WTC11 (cell line): Measurements from ENCODE around the gene KRTAP5-3. TPM values are rescaled to one million over a fixed set of nuclear protein-coding genes. Genes with fewer than 3 reads are reported as not detected.

Experiments
- ATAC-seq: fragments of 200-7000 bp; cut with Tn5 transposase; 2 replicates; pipeline ENCODE4 v1.10.0; 2021; ENCODE audit warnings: mild to moderate bottlenecking, moderate library complexity
- CTCF ChIA-PET: fragments of 300-600 bp; sonication (Branson Sonifier 250); formaldehyde crosslinking; loops from one replicate; lab custom pipeline; 2021; ENCODE audit warnings: antibody characterized with exemption; lab: Charles Lee
- POLR2A ChIA-PET: fragments of 350-600 bp; sonication (Branson Sonifier 250); formaldehyde crosslinking; loops from one replicate; lab custom pipeline; 2021; ENCODE audit warnings: antibody characterized with exemption; lab: Charles Lee
- DNase-seq: peaks from one replicate; pipeline ENCODE4 v3.0.0; 2021; ENCODE audit warnings: low spot score
- H3K27ac Mint-ChIP-seq: 2 replicates; pipeline ENCODE4 v1.8.0; 2021; ENCODE audit warnings: mixed read lengths
- H3K27me3 Mint-ChIP-seq: 2 replicates; pipeline ENCODE4 v1.8.0; 2021; ENCODE audit warnings: low read depth, mild to moderate bottlenecking, moderate library complexity, mixed read lengths
- H3K36me3 Mint-ChIP-seq: 2 replicates; pipeline ENCODE4 v1.8.0; 2021; ENCODE audit warnings: mixed read lengths
- H3K4me1 Mint-ChIP-seq: 2 replicates; pipeline ENCODE4 v1.8.0; 2022; ENCODE audit warnings: mixed read lengths
- H3K4me3 Mint-ChIP-seq: 2 replicates; pipeline ENCODE4 v1.8.0; 2021; ENCODE audit warnings: mild to moderate bottlenecking, moderate library complexity, mixed read lengths
- H3K9me3 Mint-ChIP-seq: 2 replicates; pipeline ENCODE4 v1.8.0; 2021; ENCODE audit warnings: mixed read lengths
- CDX4 ChIP-seq: fragments of 250-450 bp; sonication (Bioruptor Pico); IDR thresholded peaks from 2 replicates; pipeline ENCODE4 v1.9.0; 2021; ENCODE audit warnings: moderate library complexity, mild to moderate bottlenecking, inconsistent platforms, borderline replicate concordance
- CREB1 ChIP-seq: sonication (generic); formaldehyde crosslinking; IDR thresholded peaks from 2 replicates; pipeline ENCODE4 v1.8.0; 2023; ENCODE audit warnings: mild to moderate bottlenecking, missing genetic modification reagents
- EMX1 ChIP-seq: fragments of 250-450 bp; sonication (Bioruptor Pico); IDR thresholded peaks from 2 replicates; pipeline ENCODE4 v1.8.0; 2021; ENCODE audit warnings: mild to moderate bottlenecking
- GTF2I ChIP-seq: fragments of 250-450 bp; sonication (Bioruptor Pico); conservative IDR thresholded peaks from 2 replicates; pipeline ENCODE4 v1.4.0; 2021; ENCODE audit warnings: mild to moderate bottlenecking
- MXD4 ChIP-seq: fragments of 250-450 bp; sonication (Bioruptor Pico); IDR thresholded peaks from 2 replicates; pipeline ENCODE4 v1.8.0; 2021; ENCODE audit warnings: mild to moderate bottlenecking, moderate library complexity, borderline replicate concordance
- NFE2L1 ChIP-seq: sonication (generic); formaldehyde crosslinking; IDR thresholded peaks from 2 replicates; pipeline ENCODE4 v1.8.1; 2023; ENCODE audit warnings: missing genetic modification reagents
- PRRX2 ChIP-seq: fragments of 250-450 bp; sonication (Bioruptor Pico); IDR thresholded peaks from 2 replicates; pipeline ENCODE4 v1.8.0; 2021; ENCODE audit warnings: mild to moderate bottlenecking
- RORB ChIP-seq: fragments of 250-450 bp; sonication (Bioruptor Pico); IDR thresholded peaks from 2 replicates; pipeline ENCODE4 v1.9.0; 2021; ENCODE audit warnings: mild to moderate bottlenecking
- SOX15 ChIP-seq: fragments of 250-450 bp; sonication (Bioruptor Pico); IDR thresholded peaks from 2 replicates; pipeline ENCODE4 v1.9.0; 2021; ENCODE audit warnings: mild to moderate bottlenecking
- TEAD1 ChIP-seq: sonication (generic); formaldehyde crosslinking; IDR thresholded peaks from 2 replicates; pipeline ENCODE4 v1.8.0; 2022; ENCODE audit warnings: mild to moderate bottlenecking, missing genetic modification reagents
- TP53 ChIP-seq: sonication (generic); formaldehyde crosslinking; IDR thresholded peaks from 2 replicates; pipeline ENCODE4 v1.8.1; 2023; ENCODE audit warnings: mild to moderate bottlenecking, missing genetic modification reagents
- ZNF396 ChIP-seq: fragments of 250-450 bp; sonication (Bioruptor Pico); IDR thresholded peaks from 2 replicates; pipeline ENCODE4 v1.8.0; 2021; ENCODE audit warnings: mild to moderate bottlenecking, moderate library complexity, borderline replicate concordance
- ZNF416 ChIP-seq: fragments of 250-450 bp; sonication (Bioruptor Pico); IDR thresholded peaks from 2 replicates; pipeline ENCODE4 v1.9.0; 2021; ENCODE audit warnings: mild to moderate bottlenecking, inconsistent platforms
- ZNF671 ChIP-seq: fragments of 250-450 bp; sonication (Bioruptor Pico); IDR thresholded peaks from 2 replicates; pipeline ENCODE4 v1.8.0; 2021; ENCODE audit warnings: mild to moderate bottlenecking
- total RNA-seq: library from RNA; stranded (reverse); gene quantifications from 3 replicates; pipeline ENCODE4 v1.2.3, GENCODE V29; 2021
- TF ChIP-seq, protein P1 (sequence below): sonication (generic); formaldehyde crosslinking; IDR thresholded peaks from 2 replicates; pipeline ENCODE4 v1.8.1; 2023; ENCODE audit warnings: mild to moderate bottlenecking, missing genetic modification reagents
- TF ChIP-seq, protein P2 (sequence below): sonication (generic); formaldehyde crosslinking; IDR thresholded peaks from 2 replicates; pipeline ENCODE4 v1.8.1; 2023; ENCODE audit warnings: mild to moderate bottlenecking, missing genetic modification reagents, moderate library complexity
- TF ChIP-seq, protein P3 (sequence below): sonication (generic); formaldehyde crosslinking; IDR thresholded peaks from 2 replicates; pipeline ENCODE4 v1.8.1; 2022; ENCODE audit warnings: mild to moderate bottlenecking, missing genetic modification reagents, moderate library complexity, borderline replicate concordance

The KRTAP5-3 gene
- total RNA-seq, 1 experiment from 2014 or later, result not detected

GRCh38 chr11:1557904-1558774, 50.1 kb downstream of the KRTAP5-3 start:
- peaks cover 68% of the 10 kb centered on the region for H3K27me3 Mint-ChIP-seq
- H3K27ac Mint-ChIP-seq, result no peak overlapping the region
- H3K9me3 Mint-ChIP-seq, result no peaks in the 10 kb centered on the region
- no peak for DNase-seq
- CTCF ChIA-PET, result interaction anchor here (0.6 to 9.0 kb wide), 12 partner anchors 9 to 169 kb away, joined by 3 to 167 read pairs (median 4); partner anchors contain the start of genes BRSK2, DUSP8 and KRTAP5-5
- H3K36me3 Mint-ChIP-seq, result no peaks in the 10 kb centered on the region
- ATAC-seq, result no peak
- no peak overlapping the region for H3K4me3 Mint-ChIP-seq
- TF ChIP-seq PRRX2 (CRISPR knock-in tag) (no peak), ZNF416 (CRISPR knock-in tag) (no peak), SOX15 (CRISPR knock-in tag) (no peak), CREB1 (no peak), GTF2I (no peak), ZNF671 (CRISPR knock-in tag) (no peak), TP53 (CRISPR knock-in tag) (no peak), EMX1 (CRISPR knock-in tag) (no peak), ZNF396 (CRISPR knock-in tag) (no peak), NFE2L1 (CRISPR knock-in tag) (no peak), MXD4 (no peak), RORB (CRISPR knock-in tag) (no peak), TEAD1 (CRISPR knock-in tag) (no peak), CDX4 (CRISPR knock-in tag) (no peak)
- TF ChIP-seq, protein P1, sequence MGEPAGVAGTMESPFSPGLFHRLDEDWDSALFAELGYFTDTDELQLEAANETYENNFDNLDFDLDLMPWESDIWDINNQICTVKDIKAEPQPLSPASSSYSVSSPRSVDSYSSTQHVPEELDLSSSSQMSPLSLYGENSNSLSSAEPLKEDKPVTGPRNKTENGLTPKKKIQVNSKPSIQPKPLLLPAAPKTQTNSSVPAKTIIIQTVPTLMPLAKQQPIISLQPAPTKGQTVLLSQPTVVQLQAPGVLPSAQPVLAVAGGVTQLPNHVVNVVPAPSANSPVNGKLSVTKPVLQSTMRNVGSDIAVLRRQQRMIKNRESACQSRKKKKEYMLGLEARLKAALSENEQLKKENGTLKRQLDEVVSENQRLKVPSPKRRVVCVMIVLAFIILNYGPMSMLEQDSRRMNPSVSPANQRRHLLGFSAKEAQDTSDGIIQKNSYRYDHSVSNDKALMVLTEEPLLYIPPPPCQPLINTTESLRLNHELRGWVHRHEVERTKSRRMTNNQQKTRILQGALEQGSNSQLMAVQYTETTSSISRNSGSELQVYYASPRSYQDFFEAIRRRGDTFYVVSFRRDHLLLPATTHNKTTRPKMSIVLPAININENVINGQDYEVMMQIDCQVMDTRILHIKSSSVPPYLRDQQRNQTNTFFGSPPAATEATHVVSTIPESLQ (CRISPR knock-in tag), result no peak
- TF ChIP-seq, protein P2, sequence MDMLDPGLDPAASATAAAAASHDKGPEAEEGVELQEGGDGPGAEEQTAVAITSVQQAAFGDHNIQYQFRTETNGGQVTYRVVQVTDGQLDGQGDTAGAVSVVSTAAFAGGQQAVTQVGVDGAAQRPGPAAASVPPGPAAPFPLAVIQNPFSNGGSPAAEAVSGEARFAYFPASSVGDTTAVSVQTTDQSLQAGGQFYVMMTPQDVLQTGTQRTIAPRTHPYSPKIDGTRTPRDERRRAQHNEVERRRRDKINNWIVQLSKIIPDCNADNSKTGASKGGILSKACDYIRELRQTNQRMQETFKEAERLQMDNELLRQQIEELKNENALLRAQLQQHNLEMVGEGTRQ (CRISPR knock-in tag), result no peak
- TF ChIP-seq, protein P3, sequence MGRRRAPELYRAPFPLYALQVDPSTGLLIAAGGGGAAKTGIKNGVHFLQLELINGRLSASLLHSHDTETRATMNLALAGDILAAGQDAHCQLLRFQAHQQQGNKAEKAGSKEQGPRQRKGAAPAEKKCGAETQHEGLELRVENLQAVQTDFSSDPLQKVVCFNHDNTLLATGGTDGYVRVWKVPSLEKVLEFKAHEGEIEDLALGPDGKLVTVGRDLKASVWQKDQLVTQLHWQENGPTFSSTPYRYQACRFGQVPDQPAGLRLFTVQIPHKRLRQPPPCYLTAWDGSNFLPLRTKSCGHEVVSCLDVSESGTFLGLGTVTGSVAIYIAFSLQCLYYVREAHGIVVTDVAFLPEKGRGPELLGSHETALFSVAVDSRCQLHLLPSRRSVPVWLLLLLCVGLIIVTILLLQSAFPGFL, result no peak
- TF ChIP-seq, all 79 proteins: peak for 0
- H3K4me1 Mint-ChIP-seq, result peaks cover 24% of the 10 kb centered on the region
- POLR2A ChIA-PET, result interaction anchor here (0.6 to 3.2 kb wide), 3 partner anchors 10 to 180 kb away, joined by 4 to 16 read pairs (median 5); no protein-coding TSS in a partner anchor

Other genes with a start within 250 kb of the KRTAP5-3 start
- 22.1 to 34.5 TPM (median 26.2 TPM) in 3 replicates for gene BRSK2, start 218.5 kb downstream of the KRTAP5-3 start, total RNA-seq
- gene MOB2, start 121.7 kb downstream of the KRTAP5-3 start, total RNA-seq, result 17.7 to 23.4 TPM (median 21.7 TPM) in 3 replicates
- 1.7 to 2.5 TPM (median 2.4 TPM) in 3 replicates for gene DUSP8, start 36.2 kb downstream of the KRTAP5-3 start, total RNA-seq
- gene KRTAP5-1, start 23.2 kb downstream of the KRTAP5-3 start, total RNA-seq, result not detected in 3 replicates
- gene KRTAP5-2, start 10.2 kb downstream of the KRTAP5-3 start, total RNA-seq, result not detected in 3 replicates
- not detected in 3 replicates for gene KRTAP5-4, start 13.7 kb upstream of the KRTAP5-3 start, total RNA-seq
- gene KRTAP5-5, start 21.3 kb upstream of the KRTAP5-3 start, total RNA-seq, result not detected in 3 replicates
- 0.35 TPM in 1 of 3 replicates, not detected in the others for gene KRTAP5-6, start 88.7 kb upstream of the KRTAP5-3 start, total RNA-seq
- 0.80 to 1.7 TPM (median 1.3 TPM) in 3 replicates for gene IFITM10, start 142.1 kb upstream of the KRTAP5-3 start, total RNA-seq
- gene CTSD, start 155.5 kb upstream of the KRTAP5-3 start, total RNA-seq, result 194 to 199 TPM (median 198 TPM) in 3 replicates
- gene SYT8, start 226.5 kb upstream of the KRTAP5-3 start, total RNA-seq, result 0.37 TPM in 1 of 3 replicates, not detected in the others
- gene TNNI2, start 230.5 kb upstream of the KRTAP5-3 start, total RNA-seq, result 0.41 TPM in 1 of 3 replicates, not detected in the others
- 0.77 to 1.7 TPM (median 1.0 TPM) in 3 replicates for gene LSP1, start 244.6 kb upstream of the KRTAP5-3 start, total RNA-seq